Stimulated activated CD8-positive, alpha-beta memory T cell treated with anti-CD3 and anti-CD28 coated beads, Interleukin-15, amount 100 ng/mL, for 48 hours (primary cell): Measurements from ENCODE around the gene BRD1.

Experiments
- DNase-seq, 2 donors: peaks; one replicate each; pipeline ENCODE4 v3.0.0-alpha.2; 2020; ENCODE audit warnings: low read depth in 2 of 2

The BRD1 gene

DNA sequence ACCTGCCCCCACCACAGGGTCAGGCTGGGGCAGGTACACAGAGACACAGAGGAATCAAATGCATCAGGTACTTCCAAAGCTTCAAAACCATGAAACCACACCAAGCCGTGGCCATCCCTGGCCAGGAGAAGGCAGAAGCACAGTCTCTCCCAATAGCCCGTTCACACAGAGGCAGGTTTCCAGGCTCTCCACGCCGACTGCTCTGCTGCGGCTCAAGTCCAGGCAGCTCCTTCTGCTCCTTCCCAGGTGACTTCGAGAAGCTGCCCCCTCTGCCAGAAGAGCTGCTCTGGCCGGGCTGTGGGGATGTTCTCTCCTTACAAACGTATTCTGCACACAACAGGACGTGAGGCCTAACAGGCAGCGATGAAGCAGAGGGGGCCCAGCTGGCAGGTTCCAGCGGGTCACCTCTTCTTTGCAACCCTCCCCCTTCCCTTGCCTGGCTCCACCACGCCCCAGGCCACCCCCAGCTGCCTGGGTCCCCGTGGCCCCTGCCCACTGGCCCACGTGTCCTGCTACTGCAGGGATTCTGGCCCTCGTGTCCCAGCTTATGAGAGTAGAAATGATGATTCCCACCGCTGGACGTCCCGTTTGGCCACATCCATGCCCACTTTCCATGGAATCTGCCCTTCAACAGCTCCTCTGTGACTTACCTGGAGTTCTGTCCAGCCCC is 26.1 kb downstream of the BRD1 start:
- no peak for DNase-seq

GRCh38 chr22:49800408-49801238 is 27.1 kb downstream of the BRD1 start:
- DNase-seq: no peak

DNA sequence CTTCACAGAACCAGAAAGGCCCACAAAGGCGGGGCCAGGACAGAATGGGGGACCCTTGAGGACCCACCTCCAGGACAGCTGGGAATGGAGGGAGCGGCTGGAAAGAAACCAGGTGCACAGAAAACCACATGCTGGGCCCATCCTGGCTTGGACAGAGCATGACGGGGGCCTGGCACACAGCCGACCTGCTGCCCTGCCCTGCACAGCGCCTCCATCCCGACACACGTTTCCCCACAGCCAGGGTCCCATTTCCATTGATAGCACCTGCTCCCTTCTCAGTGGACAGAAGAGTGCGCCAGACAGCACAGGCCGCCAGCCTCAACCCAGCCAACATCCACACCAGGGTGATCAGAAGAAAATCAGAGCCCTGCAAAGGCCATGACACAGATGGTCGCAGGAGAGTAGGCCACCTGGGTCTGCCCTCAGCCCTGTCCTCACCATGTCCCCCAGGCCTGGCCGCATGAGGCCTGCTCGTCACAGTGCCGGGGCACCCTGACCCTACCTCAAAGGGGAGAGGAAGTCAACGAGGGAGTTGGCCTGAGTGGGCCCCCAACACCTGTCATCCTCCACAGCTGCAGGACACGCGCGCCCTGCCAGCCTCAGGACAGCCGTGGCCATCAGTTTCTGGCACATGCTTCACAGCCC is 28.1 kb downstream of the BRD1 start:
- DNase-seq: no peak

GRCh38 chr22:49798486-49799151 is 29.1 kb downstream of the BRD1 start:
- no peak for DNase-seq

DNA sequence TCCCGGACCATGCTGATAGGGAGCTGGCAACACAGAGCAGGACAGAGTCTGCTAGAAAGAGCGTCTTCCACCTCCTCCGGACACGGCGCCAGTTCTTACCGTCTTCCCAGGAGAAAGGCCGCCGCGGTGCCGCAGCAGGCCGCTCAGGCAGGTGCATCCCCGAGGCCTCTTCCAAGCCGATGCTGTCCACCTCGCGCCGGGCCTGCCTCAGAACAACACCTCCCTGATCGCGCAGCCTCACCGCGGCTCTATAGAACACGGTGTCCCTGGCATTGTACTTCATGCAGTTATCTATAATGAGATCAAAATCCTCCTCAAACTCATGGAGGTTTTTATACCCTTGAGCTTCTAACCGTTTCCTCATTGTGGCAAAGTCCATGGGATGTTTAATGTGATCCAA is 30.0 kb downstream of the BRD1 start:
- no peak for DNase-seq

GRCh38 chr22:49796596-49797270 is 30.9 kb downstream of the BRD1 start:
- DNase-seq: no peak

DNA sequence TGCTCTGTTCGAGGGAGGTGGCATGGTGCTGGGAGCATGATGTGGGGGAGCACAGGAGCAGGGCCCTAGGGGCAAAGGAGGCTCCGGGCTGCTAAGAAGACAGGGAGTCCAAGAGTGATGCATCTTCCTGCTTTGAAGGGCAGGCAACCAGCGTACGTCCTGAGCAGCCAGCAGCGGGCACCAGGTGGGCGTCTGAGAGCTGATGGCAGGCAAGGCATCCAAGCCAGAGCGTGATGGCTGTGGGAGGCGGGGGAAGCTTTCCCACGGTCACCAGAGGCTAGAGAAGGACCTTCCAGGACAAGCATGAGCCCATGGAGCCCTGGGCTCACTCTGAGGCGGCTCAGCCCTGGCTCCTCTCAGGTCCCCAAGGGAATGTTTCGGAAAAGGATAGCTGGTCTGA is 32.2 kb downstream of the BRD1 start:
- no peak for DNase-seq

DNA sequence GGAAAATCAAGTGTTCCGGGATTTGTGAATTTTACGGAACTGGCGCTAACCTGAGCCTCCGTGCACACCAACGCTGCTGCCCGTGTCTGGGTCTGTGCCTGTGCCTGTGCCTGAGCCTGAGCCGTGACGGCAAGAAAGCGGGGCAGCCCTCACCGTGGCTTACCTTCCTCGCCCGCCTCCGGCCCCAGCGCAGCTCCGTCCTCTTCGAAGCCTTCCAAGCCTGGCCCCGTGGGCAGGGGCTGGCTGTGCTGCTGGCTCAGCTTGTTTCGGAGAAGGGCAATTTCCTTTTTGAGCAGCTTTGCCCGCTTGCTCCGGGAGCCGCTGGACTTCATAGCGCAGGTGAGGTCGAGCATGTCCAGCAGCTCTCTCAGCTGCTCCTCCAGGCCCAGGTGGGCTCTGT is 33.8 kb downstream of the BRD1 start:
- DNase-seq: no peak

GRCh38 chr22:49793296-49793695 is 34.4 kb downstream of the BRD1 start:
- DNase-seq: no peak

DNA sequence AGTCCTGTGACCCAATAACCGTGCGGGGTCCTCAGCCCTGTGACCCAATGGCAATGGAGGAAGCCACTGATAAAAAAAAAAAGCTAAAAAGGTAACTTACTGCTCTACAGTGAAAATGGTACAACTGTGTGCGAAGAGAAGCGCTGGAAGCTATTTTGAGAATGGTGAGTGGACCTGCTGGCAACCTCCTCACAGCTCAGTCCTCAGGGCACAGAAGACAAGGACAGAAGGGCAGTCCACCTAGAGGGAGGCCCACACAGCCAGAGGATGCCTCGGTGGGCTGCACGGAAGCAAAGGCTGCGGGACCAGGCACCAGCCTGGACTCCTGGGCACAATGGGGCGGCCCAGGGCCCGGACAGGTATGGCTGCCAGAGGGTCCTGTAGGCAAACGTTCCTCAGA is 35.6 kb downstream of the BRD1 start:
- DNase-seq: no peak

GRCh38 chr22:49791682-49792081 is 36.0 kb downstream of the BRD1 start:
- DNase-seq: no peak

- no peak for DNase-seq
These were observed 36.8 kb downstream of the BRD1 start for GRCh38 chr22:49790912-49791311.

DNA sequence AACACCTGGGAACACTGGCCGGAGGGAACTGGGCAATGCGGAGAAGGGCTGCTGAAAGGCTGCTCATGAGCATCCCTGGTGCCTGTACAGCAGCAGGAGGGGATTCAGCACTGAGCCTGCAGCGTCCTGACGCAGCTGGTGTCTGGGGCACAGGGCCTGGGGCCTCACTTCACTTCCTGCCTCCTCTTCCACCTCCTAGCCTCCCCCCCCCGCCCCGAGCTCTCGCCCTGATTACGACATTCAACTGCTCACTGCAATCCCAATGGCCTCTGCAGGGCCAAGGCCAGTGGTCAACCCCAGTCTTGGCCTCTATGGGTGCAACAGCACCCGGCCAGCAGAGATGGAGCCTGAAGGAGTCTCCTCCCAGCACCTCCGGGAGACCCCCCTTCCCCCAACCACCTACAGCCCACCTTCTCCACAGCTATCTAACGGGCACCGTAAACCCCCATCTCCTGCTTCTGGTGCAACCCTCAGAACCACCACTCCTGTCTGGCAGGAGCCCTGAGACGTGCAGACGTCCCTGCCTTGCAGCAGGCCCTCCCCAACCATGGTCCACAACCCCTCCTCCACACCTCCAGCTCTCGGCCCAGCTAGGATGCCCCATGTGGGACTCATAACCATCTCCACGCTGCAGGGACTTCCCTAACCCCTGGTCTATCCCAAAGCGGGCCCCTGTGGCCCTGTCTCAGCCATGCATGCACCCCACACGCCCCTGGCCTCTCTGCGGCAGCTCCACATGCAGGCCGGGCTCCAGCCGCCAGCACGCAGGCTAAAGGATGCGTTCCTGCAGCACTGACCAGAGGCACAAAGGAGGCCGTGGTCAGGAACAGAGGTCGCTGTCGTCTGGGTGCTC is 38.2 kb downstream of the BRD1 start:
- DNase-seq: no peak

GRCh38 chr22:49788504-49788903 is 39.2 kb downstream of the BRD1 start:
- no peak for DNase-seq

GRCh38 chr22:49787861-49788260 is 39.8 kb downstream of the BRD1 start:
- DNase-seq: no peak

GRCh38 chr22:49786976-49787706 is 40.5 kb downstream of the BRD1 start:
- no peak for DNase-seq

GRCh38 chr22:49785841-49786471 is 41.7 kb downstream of the BRD1 start:
- DNase-seq: no peak

DNA sequence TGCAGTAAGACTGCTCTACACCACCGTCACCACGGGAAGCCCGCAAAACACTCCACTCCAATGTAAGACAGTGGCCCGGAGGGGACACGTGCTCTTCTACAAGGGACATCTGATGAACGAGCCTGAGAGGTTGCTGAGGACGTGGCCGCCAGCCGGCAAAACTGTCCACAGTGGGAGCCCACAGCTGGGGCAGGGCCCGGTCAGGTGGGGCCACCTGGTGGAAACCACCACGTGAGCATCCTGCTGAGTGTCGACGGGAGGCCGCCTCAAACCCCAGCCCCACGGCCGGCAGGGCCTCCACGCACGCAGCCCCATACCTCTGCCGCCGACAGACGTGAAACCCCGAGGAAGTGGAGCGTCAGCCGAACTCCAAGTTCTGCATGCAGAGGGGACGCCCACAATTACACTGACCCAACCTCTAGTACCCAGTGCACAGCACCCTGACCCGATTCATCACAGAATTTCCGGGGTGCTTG is 42.6 kb downstream of the BRD1 start:
- no peak for DNase-seq

DNA sequence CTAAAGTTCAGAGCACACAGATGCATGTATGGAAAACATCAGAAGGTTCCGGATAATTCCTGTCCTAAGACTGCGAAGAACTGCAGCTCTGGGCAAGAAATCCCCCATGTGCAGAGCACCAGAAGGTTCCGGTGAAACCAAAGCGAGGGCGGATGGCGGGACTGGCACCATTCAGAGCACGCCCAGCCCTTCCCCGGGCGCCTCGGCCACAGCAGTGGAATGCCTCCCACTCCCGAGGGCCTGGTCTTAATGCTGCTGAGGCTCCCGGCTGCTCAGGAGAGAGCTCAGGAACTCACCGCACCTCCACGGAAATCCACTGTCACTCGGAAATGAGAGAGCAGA is 43.1 kb downstream of the BRD1 start:
- DNase-seq: no peak
